Erythroblast (primary cell): Measurements from ENCODE around the gene MUC3A.
"Not testable (repeated sequence)": the region's sequence is repeated elsewhere in the genome, so short reads cannot be mapped to it uniquely, and the experiment has no call there.

Experiments
- GATA1 ChIP-seq: IDR thresholded peaks from 2 replicates; pipeline ENCODE4 v1.6.1; 2011; ENCODE audit warnings: low read depth, mild to moderate bottlenecking, control low read depth, low read length, moderate library complexity
- POLR2A ChIP-seq: IDR thresholded peaks from 2 replicates; pipeline ENCODE4 v1.6.1; 2011; ENCODE audit warnings: mild to moderate bottlenecking, low read length

DNA sequence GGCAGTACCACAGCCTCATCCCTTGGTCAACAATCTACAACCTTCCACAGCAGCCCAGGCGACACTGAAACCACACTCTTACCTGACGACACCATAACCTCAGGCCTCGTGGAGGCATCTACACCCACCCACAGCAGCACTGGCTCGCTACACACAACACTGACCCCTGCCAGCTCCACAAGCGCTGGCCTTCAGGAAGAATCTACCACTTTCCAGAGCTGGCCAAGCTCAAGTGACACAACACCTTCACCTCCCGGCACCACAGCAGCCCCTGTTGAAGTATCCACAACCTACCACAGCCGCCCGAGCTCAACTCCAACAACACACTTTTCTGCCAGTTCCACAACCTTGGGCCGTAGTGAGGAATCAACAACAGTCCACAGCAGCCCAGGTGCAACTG lies 45.3 kb downstream of the MUC3A start:
- TF ChIP-seq POLR2A, GATA1: not testable (repeated sequence)
